Esophagus (tissue), 2 donors: ENCODE measurements around the gene TMEM176B. TPM values are rescaled to one million over a fixed set of nuclear protein-coding genes. Genes with fewer than 3 reads are reported as not detected.

Source experiments
- H3K27ac ChIP-seq, 2 donors: one replicate each; pipeline ENCODE4 v1.5.1; 2013; ENCODE audit warnings: low read depth in 2 of 2, mild to moderate bottlenecking in 2 of 2, inconsistent platforms in 1 of 2, low read length in 1 of 2, moderate library complexity in 1 of 2
- H3K27me3 ChIP-seq, 2 donors: one replicate each; pipeline ENCODE4 v1.6.1; 2013; ENCODE audit warnings: low read length in 2 of 2, control low read depth in 1 of 2, mild to moderate bottlenecking in 1 of 2; ENCODE audit not compliant: insufficient read depth in 2 of 2, control insufficient read depth in 1 of 2
- H3K36me3 ChIP-seq, 2 donors: one replicate each; pipeline ENCODE4 v1.6.1; 2013; ENCODE audit warnings: low read length in 1 of 2; ENCODE audit not compliant: control insufficient read depth in 2 of 2, insufficient read depth in 2 of 2
- H3K4me1 ChIP-seq, 2 donors: one replicate each; pipeline ENCODE4 v1.6.1; 2013; ENCODE audit warnings: low read length in 1 of 2; ENCODE audit not compliant: control insufficient read depth in 2 of 2, insufficient read depth in 2 of 2
- H3K4me3 ChIP-seq, 2 donors: one replicate each; pipeline ENCODE4 v1.5.1; 2013; ENCODE audit warnings: low read length in 2 of 2, mild to moderate bottlenecking in 2 of 2, low read depth in 1 of 2, moderate library complexity in 1 of 2
- H3K9me3 ChIP-seq, 2 donors: one replicate each; pipeline ENCODE4 v1.6.1; 2013; ENCODE audit warnings: mild to moderate bottlenecking in 2 of 2, low read depth in 1 of 2, low read length in 1 of 2, moderate library complexity in 1 of 2; ENCODE audit not compliant: control insufficient read depth in 2 of 2, insufficient read depth in 1 of 2
- WGBS, 2 donors: extraction: QIAGEN DNeasy Blood & Tissue Kit; methylation state at CpG; one replicate each; pipeline ENCODE4 v1.1.7; 2013; 5-methylcytosine and 5-hydroxymethylcytosine counted together
- polyA plus RNA-seq, 2 donors: library from polyadenylated mRNA; stranded (reverse); fragments of 200-250 nt; gene quantifications; one replicate each; pipeline ENCODE4 v1.2.3, GENCODE V29; 2013
- donor health status: healthy with polysubstance abuse.
- donor health status: Bipolar disorder and iron deficiency.

TMEM176B gene
- polyA plus RNA-seq, 2 donors: 5.7 to 15.6 TPM

GRCh38 chr7:150744041-150744656 lies 56.0 kb downstream of the TMEM176B start:
- Histone ChIP-seq H3K27me3 (no peaks in the 10 kb centered on the region), H3K4me1 (peaks cover 0 to 3% of the 10 kb centered on the region in 2 donors), H3K36me3 (peaks cover 0 to 5% of the 10 kb centered on the region in 2 donors), H3K4me3 (no peak overlapping the region), H3K9me3 (no peaks in the 10 kb centered on the region), H3K27ac (no peak overlapping the region)
- 74 to 78% methylated on average over 8 of the region's 8 CpGs for WGBS, 2 donors

GRCh38 chr7:150742286-150742968 lies 57.7 kb downstream of the TMEM176B start:
- no peaks in the 10 kb centered on the region for H3K27me3 ChIP-seq
- WGBS, 2 donors: 81% methylated on average over 14 of the region's 14 CpGs
- H3K27ac ChIP-seq: no peak overlapping the region
- no peaks in the 10 kb centered on the region for H3K9me3 ChIP-seq
- H3K4me1 ChIP-seq: peaks cover 0 to 3% of the 10 kb centered on the region in 2 donors
- peaks cover 0 to 5% of the 10 kb centered on the region in 2 donors for H3K36me3 ChIP-seq
- no peak overlapping the region for H3K4me3 ChIP-seq

Other genes starting within 250 kb of the TMEM176B start
- 1 to 10 TPM; 4.6 to 5.3 TPM for gene GIMAP4, start 233.0 kb downstream of the TMEM176B start, polyA plus RNA-seq
- 1 to 10 TPM; 2.7 to 2.8 TPM for gene GIMAP6, start 168.0 kb downstream of the TMEM176B start, polyA plus RNA-seq
- 1 to 10 TPM in 1 of 2 donors, under 1 TPM in 1; 0.90 to 2.1 TPM for gene GIMAP2, start 114.7 kb downstream of the TMEM176B start, polyA plus RNA-seq
- 1 to 10 TPM; 1.2 to 1.5 TPM for gene GIMAP1, start 83.8 kb downstream of the TMEM176B start, polyA plus RNA-seq
- 1 to 10 TPM; 5.2 to 7.6 TPM for gene GIMAP5, start 62.9 kb downstream of the TMEM176B start, polyA plus RNA-seq
- 1 to 10 TPM; 4.8 to 9.4 TPM for gene TMEM176A, start 405 bp upstream of the TMEM176B start, polyA plus RNA-seq
- 1 to 10 TPM in 1 of 2 donors, under 1 TPM in 1; 0.75 to 1.6 TPM for gene AOC1, start 52.2 kb upstream of the TMEM176B start, polyA plus RNA-seq
- gene KCNH2, start 178.0 kb upstream of the TMEM176B start, polyA plus RNA-seq: 1 to 10 TPM in 1 of 2 donors, under 1 TPM in 1; 0.88 to 2.0 TPM
- gene NOS3, start 190.7 kb upstream of the TMEM176B start, polyA plus RNA-seq: 1 to 10 TPM; 4.5 to 4.9 TPM
- gene ATG9B, start 224.1 kb upstream of the TMEM176B start, polyA plus RNA-seq: 100 to 1,000 TPM in 1 of 2 donors, 10 to 100 TPM in 1; 36.0 to 143 TPM
- gene ABCB8, start 228.1 kb upstream of the TMEM176B start, polyA plus RNA-seq: 10 to 100 TPM; 24.0 to 27.6 TPM
- 1 to 10 TPM; 1.1 to 4.2 TPM for gene ASIC3, start 248.2 kb upstream of the TMEM176B start, polyA plus RNA-seq